Measurements from ENCODE around the gene LRIG3.
"Not testable (repeated sequence)": the region's sequence is repeated elsewhere in the genome, so short reads cannot be mapped to it uniquely, and the experiment has no call there.

LRIG3 gene

DNA sequence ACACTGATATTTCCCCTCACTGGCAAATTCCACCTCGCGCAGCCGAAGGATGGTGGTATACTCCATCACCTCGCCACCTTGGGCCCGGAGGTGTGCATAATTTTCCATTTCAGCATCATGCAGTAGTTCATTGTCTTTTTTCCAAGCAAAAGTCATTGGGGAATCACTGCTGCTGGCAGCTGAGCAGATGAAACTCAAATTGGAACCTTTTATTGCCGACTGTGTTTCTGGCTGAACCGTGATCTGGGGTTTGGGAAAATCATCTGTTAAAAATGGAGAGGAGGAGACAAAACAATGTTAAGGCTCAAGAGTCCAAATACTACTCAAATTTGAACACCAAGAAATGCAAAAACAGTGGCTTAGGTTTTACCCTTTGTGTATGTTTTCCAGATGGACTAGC lies 39.7 kb downstream of the LRIG3 start:
- Mint-ChIP-seq H3K4me1 (no peaks in the 10 kb centered on the region), H3K36me3 (no peaks in the 10 kb centered on the region), H3K27me3 (no peaks in the 10 kb centered on the region), H3K9me3 (no peaks in the 10 kb centered on the region), H3K27ac (no peak overlapping the region), H3K4me3 (no peak overlapping the region)
- no peak for DNase-seq
- CTCF ChIA-PET: no interaction called here

DNA sequence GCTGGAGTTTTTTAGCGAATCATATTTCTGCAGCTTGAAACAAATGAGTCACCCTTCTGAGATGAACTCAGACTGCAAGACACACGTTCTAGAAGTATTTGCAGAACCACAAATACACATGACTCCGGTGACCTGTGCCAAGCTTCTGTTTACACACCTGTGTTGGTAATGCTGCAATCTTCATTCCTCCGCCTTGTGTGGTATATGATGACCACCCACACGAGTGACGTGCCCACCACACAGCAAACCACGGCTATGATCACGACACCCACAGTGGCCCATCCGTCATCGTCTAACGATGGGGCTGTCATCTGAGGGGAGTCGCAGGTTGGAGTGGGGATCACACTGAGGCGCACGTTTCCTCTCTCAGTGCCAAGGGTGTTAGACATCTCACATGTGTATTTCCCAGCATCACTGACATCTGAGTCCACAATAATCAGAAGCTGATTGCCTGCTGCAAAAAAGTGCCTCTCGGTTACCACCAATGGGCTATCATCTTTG lies 43.0 kb downstream of the LRIG3 start:
- Mint-ChIP-seq H3K9me3 (peaks cover 6% of the 10 kb centered on the region), H3K36me3 (no peaks in the 10 kb centered on the region), H3K27me3 (no peaks in the 10 kb centered on the region), H3K4me3 (no peak overlapping the region), H3K27ac (no peak overlapping the region), H3K4me1 (no peaks in the 10 kb centered on the region)
- no peak for DNase-seq
- CTCF ChIA-PET: no interaction called here

DNA sequence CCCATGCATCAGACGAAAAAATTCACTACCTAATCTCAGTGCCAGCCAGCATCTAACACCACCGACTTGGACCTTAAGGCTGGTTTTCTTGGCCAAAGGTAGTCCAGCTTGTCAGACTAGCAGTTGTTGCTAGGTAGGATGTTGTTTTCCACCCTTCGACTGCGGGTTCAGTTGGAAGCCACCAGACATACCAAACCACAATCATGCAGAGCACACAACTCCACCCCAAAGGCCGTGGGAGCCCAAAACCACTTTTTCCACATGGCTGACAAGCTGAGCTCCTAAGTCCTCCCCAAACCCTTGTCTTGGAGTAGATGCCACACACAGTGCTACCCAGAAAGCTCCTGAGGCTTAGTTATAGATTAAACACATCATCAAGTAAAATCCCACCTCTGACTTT lies 46.8 kb downstream of the LRIG3 start:
- H3K4me1 Mint-ChIP-seq: no peaks in the 10 kb centered on the region
- no peak for DNase-seq
- H3K27ac Mint-ChIP-seq: no peak overlapping the region
- peaks cover 6% of the 10 kb centered on the region for H3K9me3 Mint-ChIP-seq
- CTCF ChIA-PET: no interaction called here
- no peaks in the 10 kb centered on the region for H3K36me3 Mint-ChIP-seq
- H3K27me3 Mint-ChIP-seq: no peaks in the 10 kb centered on the region
- H3K4me3 Mint-ChIP-seq: no peak overlapping the region

DNA sequence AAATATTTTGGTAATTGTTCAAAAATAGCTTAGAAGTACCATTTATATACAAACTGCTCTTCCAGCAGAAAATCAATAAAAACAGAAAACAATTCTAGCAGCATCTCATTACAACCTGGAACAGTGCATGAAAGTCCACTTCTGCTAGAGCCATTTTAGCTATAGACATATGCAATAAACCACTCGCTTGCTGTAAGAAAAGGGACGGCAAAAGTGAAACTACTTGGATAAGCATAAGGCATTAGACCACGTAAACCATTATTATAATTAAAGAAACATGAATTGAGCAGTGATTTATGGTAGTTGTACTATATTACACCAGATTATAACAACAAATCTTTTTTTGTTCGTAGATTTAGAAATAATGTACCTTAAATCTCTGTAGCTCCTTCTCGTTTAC lies 48.7 kb downstream of the LRIG3 start:
- Mint-ChIP-seq H3K4me1 (no peaks in the 10 kb centered on the region), H3K27me3 (no peaks in the 10 kb centered on the region)

DNA sequence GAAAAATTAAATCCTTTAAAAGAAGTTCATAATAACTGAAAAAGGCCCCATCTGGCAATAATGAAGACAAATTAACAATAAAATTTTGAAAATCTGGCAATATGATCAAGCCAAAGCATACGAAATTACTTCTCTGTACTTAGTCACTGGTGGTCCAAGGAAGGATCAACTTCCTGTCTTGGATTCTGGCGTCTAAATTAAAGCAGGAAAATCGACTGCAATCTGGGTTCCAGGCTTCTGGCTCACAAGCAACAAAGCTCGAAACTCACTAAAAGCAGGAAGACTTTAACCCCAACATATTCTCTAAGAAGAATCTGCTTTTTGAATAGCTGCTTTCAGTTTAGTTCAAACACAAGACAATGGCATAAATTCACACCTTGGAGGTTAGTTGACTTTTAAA lies 49.7 kb downstream of the LRIG3 start:
- H3K27ac Mint-ChIP-seq: no peak overlapping the region
- no peaks in the 10 kb centered on the region for H3K4me1 Mint-ChIP-seq
- no peaks in the 10 kb centered on the region for H3K36me3 Mint-ChIP-seq
- CTCF ChIA-PET: no interaction called here
- H3K4me3 Mint-ChIP-seq: no peak overlapping the region
- H3K27me3 Mint-ChIP-seq: no peaks in the 10 kb centered on the region
- H3K9me3 Mint-ChIP-seq: peaks cover 6% of the 10 kb centered on the region
- DNase-seq: no peak

More for the DNA sequence above, 48.7 kb downstream of the LRIG3 start:
- Mint-ChIP-seq H3K27ac (no peak overlapping the region), H3K4me3 (no peak overlapping the region), H3K36me3 (no peaks in the 10 kb centered on the region), H3K9me3 (peaks cover 6% of the 10 kb centered on the region)
- CTCF ChIA-PET: no interaction called here
- no peak for DNase-seq

DNA sequence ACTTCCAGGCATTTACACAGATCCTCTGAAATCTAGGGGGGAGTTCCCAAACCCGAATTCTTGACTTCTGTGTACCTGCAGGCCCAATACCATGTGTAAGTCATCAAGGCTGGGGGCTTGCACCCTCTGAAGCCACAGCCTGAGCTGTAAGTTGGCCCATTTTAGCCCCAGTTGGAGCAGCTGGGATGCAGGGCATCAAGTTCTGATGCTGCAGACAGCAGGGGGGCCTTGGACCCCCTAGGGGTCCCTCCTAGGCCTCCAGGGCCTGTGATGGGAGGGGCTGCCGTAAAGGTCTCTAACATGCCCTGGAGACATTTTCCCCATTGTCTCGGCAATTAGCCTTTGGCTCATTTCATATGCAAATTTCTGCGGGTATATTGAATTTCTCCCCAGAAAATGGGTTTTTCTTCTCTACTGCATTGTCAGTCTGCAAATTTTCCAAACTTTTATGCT lies 59.5 kb downstream of the LRIG3 start:
- no peak for DNase-seq
- Mint-ChIP-seq H3K4me3 (no peak overlapping the region), H3K27ac (no peak overlapping the region), H3K4me1 (no peaks in the 10 kb centered on the region), H3K27me3 (no peaks in the 10 kb centered on the region), H3K36me3 (no peaks in the 10 kb centered on the region), H3K9me3 (peaks cover 10% of the 10 kb centered on the region)
- CTCF ChIA-PET: no interaction called here

DNA sequence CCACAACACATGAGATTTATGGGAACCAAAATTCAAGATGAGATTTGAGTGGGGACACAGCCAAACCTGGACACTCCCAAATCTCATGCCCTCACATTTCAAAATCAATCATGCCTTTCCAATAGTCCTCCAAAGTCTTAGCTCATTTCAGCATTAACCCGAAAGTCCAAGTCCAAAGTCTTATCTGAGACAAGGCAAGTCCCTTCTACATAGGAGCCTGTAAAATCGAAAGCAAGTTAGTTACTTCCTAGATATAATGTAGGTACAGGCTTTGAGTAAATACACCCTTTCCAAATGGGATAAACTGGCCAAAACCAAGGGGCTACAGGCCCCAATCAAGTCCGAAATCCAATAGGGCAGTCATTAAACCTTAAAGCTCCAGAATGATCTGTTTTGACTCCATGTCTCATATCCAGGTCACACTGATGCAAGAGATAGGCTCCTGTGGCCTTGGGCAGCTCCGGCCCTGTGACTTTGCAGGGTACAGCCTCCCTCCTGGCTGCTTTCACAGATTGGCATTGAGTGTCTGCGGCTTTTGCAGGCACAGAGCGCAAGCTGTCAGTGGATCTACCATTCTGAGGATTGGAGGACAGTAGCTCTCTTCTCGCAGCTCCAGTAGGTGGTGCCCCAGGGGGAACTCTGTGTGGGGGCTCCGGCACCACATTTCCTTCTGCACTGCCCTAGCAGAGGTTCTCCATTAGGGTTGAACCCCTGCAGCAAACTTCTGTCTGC lies 60.1 kb downstream of the LRIG3 start:
- H3K4me1 Mint-ChIP-seq: no peaks in the 10 kb centered on the region
- DNase-seq: no peak
- no peaks in the 10 kb centered on the region for H3K27me3 Mint-ChIP-seq
- H3K36me3 Mint-ChIP-seq: no peaks in the 10 kb centered on the region
- no peak overlapping the region for H3K4me3 Mint-ChIP-seq
- H3K27ac Mint-ChIP-seq: no peak overlapping the region
- CTCF ChIA-PET: no interaction called here
- peaks cover 8% of the 10 kb centered on the region for H3K9me3 Mint-ChIP-seq

DNA sequence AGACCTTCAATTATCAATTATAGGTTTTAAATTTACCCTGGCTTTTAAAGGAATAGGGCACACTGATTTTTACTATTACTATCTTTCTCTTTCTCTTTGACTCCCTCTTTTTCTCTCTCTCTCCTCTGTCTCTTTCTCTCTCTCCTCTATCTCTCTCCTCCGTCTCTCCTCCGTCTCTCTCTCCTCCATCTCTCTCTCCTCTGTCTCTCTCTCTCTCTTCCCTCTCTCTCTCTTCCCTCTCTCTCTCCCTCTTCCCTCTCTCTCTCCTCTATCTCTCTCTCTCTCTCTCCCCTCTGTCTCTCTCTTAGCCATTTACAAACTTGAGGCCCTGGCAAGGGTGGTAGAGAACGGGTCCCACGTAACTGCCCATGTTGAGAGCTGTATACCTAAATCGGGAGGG lies 62.3 kb downstream of the LRIG3 start:
- Mint-ChIP-seq H3K4me3 (no peak overlapping the region), H3K9me3 (peaks cover 12% of the 10 kb centered on the region), H3K27me3 (no peaks in the 10 kb centered on the region), H3K4me1 (no peaks in the 10 kb centered on the region), H3K36me3 (no peaks in the 10 kb centered on the region), H3K27ac (no peak overlapping the region)
- CTCF ChIA-PET: no interaction called here
- DNase-seq: no peak

DNA sequence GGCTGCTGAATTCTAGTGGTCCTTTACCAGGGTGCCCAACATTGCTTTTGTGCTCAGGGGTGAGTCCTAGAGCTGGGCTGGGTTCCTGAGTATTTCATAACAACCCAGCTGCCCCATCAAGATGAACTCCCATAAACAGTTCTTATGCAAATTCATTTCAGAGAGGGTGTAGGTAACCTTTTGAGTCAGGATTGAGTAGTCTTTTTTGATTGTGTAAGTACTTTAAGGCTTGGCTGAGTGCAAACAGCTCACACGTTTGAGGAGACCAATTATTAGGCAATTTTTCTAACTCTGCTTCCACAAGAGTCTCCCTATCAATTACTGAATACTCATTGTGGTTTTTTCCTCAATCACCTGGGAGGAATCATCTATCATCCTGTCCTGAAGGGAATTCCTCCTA lies 63.1 kb downstream of the LRIG3 start:
- DNase-seq, H3K27me3 Mint-ChIP-seq, H3K27ac Mint-ChIP-seq, H3K4me1 Mint-ChIP-seq, H3K36me3 Mint-ChIP-seq, CTCF ChIA-PET, H3K4me3 Mint-ChIP-seq: not testable (repeated sequence)
- H3K9me3 Mint-ChIP-seq: peaks cover 14% of the 10 kb centered on the region

DNA sequence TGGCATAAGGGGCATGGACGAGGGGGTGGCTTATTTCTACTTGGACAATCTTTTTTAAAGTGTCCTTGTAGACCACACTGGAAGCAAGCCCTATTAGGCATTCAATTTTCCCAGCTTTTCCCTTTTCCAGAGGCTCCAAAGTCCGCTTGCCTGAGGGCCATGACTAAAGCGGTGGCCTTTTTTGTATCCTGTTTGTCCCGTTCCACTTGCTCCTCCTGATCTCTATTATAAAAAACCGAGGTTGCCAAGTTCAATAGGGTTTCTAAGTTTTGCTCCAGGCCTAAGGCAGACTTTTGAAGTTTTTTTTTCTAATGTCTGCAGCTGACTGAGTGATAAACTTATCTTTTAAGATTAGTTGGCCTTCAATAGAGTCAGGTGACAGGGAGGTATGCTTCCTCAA lies 64.7 kb downstream of the LRIG3 start:
- H3K27ac Mint-ChIP-seq, H3K4me3 Mint-ChIP-seq, CTCF ChIA-PET, H3K4me1 Mint-ChIP-seq, DNase-seq, H3K27me3 Mint-ChIP-seq, H3K36me3 Mint-ChIP-seq: not testable (repeated sequence)
- peaks cover 14% of the 10 kb centered on the region for H3K9me3 Mint-ChIP-seq

DNA sequence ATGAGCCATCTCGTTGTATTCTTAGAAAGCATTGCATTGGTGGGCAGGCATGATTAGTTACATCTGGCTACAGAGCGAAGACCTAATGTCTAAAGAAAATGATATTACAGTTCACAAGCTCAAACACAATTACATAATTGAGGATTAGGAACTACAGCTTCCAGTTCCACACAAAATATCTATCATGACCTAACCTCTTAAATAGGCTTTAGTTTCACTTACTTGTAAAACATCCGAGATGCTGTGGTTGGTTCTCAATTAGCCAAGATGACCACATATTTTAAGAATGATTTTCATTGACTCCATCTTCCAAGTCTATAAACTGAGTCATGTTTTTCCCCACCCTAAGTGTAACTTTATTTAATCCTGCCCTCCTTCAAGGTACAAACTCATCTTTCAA lies 69.5 kb downstream of the LRIG3 start:
- Mint-ChIP-seq H3K4me3 (no peak overlapping the region), H3K27ac (no peak overlapping the region), H3K36me3 (no peaks in the 10 kb centered on the region), H3K27me3 (no peaks in the 10 kb centered on the region), H3K4me1 (no peaks in the 10 kb centered on the region), H3K9me3 (peaks cover 6% of the 10 kb centered on the region)
- CTCF ChIA-PET: no interaction called here
- DNase-seq: no peak

DNA sequence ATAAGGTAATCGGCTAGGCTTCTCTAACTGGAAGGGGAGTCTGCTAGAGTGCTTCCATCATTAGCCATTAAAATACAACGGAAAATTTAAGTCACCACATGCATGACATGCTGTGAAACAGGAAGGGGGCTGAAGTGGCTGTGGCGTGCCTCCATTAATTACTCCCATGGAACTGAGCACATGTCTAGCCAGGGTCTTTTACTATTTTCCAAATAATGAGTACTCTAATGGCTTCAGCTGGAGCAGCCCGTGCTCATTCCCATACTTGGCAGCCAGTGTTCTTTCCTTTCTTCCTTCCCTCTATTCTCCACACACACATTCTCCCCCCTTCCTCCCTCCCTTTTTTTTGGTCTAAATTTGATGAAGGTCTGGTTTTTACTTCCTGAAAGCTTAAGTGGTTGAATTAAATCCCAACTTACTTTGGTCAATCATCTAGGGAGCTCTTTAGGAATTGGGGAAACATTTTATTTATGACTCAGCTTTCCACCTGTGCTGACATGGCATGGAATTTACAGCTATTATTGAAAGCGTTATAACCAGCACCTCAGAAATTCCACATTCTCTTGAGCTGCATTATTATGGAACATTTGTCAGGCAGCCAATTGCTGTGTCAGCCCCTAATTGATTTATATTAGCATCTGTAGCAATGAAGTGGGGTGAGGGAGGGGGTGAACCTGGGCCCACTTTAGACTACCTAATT lies 72.3 kb downstream of the LRIG3 start:
- H3K36me3 Mint-ChIP-seq: no peaks in the 10 kb centered on the region
- H3K27ac Mint-ChIP-seq: no peak overlapping the region
- CTCF ChIA-PET: no interaction called here
- no peak for DNase-seq
- H3K9me3 Mint-ChIP-seq: peaks cover 2% of the 10 kb centered on the region
- H3K4me1 Mint-ChIP-seq: no peaks in the 10 kb centered on the region
- no peak overlapping the region for H3K4me3 Mint-ChIP-seq
- H3K27me3 Mint-ChIP-seq: no peaks in the 10 kb centered on the region

DNA sequence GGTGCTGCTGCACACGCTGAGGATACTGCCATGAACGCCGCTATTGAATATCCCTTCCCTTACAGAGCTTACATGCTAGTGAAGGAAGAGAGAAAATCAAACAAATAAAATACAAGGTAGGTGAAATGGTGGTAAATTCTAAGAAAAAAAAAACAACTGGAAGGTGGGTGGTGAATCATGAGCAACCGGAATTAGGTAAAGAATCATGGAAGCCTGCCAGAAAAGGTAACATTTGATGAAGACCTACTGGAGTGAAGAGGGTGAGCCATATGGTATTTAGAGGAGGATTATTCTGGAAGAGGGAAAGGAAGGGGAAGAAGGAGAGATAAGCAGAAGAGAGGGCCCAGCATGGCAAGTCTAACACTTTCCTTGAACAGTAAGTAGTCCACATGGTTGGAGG lies 76.1 kb downstream of the LRIG3 start:
- peaks cover 3% of the 10 kb centered on the region for H3K9me3 Mint-ChIP-seq

DNA sequence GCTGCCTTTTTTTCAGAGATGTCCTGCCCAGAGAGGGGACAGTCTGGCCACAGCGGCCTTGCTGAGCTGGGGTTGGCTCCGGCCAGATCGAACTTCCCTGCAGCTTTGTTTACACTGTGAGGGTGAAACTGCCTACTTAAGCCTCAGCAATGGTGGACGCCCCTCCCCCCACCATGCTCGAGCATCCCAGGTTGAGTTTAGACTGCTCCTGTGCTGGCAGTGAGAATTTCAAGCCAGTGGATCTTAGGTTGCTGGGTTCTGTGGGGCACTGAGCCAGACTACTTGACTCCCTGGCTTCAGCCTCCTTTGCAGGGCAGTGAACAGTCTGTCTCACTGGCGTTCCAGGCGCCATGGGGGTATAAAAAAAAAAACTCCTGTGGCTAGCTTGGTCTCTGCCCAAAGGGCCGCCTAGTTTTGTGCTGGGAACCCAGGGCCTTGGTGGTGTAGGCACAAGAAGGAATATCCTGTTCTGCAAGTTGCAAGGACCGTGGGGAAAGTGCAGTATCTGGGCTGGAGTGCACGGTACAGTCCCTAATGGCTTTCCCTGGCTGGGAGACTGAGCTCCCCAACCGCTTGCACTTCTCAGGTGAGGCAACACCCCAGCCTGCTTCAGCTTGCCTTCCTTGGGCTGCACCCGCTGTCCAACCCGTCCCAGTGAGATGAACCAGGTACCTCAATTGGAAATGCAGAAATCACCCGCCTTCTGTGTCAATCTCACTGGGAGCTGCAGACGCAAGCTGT lies 79.1 kb downstream of the LRIG3 start:
- H3K4me1 Mint-ChIP-seq: no peaks in the 10 kb centered on the region
- H3K36me3 Mint-ChIP-seq: no peaks in the 10 kb centered on the region
- H3K9me3 Mint-ChIP-seq: peaks cover 7% of the 10 kb centered on the region
- no peak for DNase-seq
- H3K27me3 Mint-ChIP-seq: no peaks in the 10 kb centered on the region
- H3K27ac Mint-ChIP-seq: no peak overlapping the region
- no peak overlapping the region for H3K4me3 Mint-ChIP-seq
- CTCF ChIA-PET: no interaction called here

More for the DNA sequence above, 76.1 kb downstream of the LRIG3 start:
- Mint-ChIP-seq H3K36me3 (no peaks in the 10 kb centered on the region), H3K4me3 (no peak overlapping the region), H3K27ac (no peak overlapping the region), H3K27me3 (no peaks in the 10 kb centered on the region), H3K4me1 (no peaks in the 10 kb centered on the region)
- CTCF ChIA-PET: no interaction called here
- DNase-seq: no peak

DNA sequence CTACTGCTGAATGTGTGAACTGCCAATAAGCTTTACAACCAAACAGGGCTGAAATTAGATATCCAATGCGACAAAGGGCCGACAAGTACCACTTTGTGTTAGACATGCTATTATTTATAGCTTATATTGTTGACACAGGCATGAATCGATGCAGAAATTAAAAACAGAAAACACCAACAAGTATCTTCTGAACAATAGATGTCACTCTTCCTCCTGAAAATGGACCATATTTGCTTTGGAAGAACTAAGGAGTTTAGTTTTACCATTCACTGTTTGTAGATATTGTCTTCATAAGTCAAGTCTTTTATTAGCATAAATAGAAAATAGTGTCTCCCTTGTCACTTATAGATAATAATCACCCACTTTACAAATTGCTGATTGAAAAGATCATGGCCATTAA lies 86.5 kb downstream of the LRIG3 start:
- DNase-seq: no peak
- H3K9me3 Mint-ChIP-seq: peaks cover 4% of the 10 kb centered on the region
- CTCF ChIA-PET: no interaction called here
- H3K27me3 Mint-ChIP-seq: no peaks in the 10 kb centered on the region
- H3K4me1 Mint-ChIP-seq: no peaks in the 10 kb centered on the region
- no peaks in the 10 kb centered on the region for H3K36me3 Mint-ChIP-seq
- H3K4me3 Mint-ChIP-seq: no peak overlapping the region
- no peak overlapping the region for H3K27ac Mint-ChIP-seq

All from activated naive CD4-positive, alpha-beta T cell treated with anti-CD3 and anti-CD28 coated beads, Interleukin-2, amount 10 ng/mL, durations not matched to agents 7 days and 5 days (primary cell).